HG02943 (cell line): ENCODE data around the gene TMC5.
"Not testable (repeated sequence)": the region's sequence is repeated elsewhere in the genome, so short reads cannot be mapped to it uniquely, and the experiment has no call there.

ENCODE experiments used
- ATAC-seq: cut with Tn5 transposase; IDR thresholded peaks from one replicate; pipeline ENCODE4 v1.9.1; 2021; ENCODE audit warnings: mild to moderate bottlenecking, low read depth, moderate library complexity; ENCODE audit not compliant: unreplicated experiment

Gene TMC5

GRCh38 chr16:19524616-19525384 lies 107.1 kb downstream of the TMC5 start:
- no peak for ATAC-seq

- ATAC-seq: no peak
Measured at GRCh38 chr16:19525385-19525723, 107.7 kb downstream of the TMC5 start.

DNA sequence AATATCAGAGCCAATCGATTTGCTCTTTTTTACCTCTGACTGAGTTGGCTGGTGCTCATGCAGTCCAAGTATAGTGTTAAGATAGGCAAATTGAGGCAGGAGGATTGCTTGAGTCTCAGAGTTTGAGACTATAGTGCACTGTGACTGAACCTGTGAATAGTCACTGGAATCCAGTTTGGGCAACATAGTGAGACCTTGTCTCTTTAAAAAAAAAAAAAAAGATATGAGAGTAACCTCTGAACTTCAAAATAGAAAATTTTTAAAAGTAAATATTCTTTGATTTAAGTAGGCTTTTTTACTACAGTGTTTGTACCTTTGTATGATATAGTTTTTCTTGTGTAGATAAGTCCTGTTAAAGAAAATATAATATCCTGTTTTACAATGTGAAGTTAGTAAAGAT lies 109.5 kb downstream of the TMC5 start:
- ATAC-seq: no peak

- no peak for ATAC-seq
Measured at GRCh38 chr16:19528666-19529065, 111.0 kb downstream of the TMC5 start.

DNA sequence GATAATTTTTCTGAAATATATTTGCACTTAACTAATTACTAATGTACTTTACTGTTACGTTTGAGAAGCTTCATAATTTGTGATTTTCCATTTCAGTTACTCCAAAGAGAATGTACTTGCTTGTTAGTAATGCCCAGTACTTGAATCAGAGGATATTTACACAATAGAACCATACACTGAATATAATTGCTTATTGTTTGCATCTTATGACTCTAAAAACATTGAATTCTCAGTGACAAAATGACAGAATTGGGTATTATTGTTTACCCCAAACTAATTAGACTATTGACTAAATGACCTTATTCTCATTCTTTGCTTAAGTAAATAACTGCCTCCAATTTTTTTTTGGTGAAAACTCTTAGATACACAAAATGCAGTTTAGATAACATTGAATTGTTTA lies 114.9 kb downstream of the TMC5 start:
- no peak for ATAC-seq

DNA sequence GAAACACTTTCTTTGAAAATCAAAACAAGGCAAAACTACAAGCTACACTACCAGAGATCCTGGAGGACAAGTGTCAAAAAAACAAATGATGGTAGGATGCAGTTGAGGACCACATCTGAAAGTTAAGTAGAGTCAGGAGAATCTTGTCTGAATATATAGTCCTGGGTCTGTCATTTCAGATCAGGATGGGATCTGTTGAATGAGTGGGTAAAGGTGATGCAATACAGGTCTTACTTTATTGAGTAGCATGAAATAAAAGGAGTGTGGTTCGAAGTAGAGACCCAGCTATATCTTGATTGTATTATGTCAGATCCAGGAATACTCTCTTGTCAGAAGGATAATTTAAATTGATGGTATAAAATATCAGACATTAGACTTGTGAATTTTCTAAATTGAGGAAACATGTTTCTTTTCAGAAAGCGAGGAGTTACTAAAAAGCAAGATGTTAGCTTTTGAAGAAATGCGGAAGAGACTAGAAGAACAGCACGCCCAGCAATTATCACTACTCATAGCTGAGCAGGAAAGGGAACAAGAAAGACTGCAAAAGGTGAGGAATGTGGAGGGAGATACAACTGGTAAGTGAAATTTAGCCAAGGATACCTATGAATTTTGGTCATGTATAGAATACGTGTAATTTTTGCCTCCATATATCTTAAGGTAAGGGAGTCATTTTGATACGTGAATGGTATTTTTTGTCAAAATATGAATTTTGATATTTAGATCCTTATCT lies 122.7 kb downstream of the TMC5 start:
- no peak for ATAC-seq

DNA sequence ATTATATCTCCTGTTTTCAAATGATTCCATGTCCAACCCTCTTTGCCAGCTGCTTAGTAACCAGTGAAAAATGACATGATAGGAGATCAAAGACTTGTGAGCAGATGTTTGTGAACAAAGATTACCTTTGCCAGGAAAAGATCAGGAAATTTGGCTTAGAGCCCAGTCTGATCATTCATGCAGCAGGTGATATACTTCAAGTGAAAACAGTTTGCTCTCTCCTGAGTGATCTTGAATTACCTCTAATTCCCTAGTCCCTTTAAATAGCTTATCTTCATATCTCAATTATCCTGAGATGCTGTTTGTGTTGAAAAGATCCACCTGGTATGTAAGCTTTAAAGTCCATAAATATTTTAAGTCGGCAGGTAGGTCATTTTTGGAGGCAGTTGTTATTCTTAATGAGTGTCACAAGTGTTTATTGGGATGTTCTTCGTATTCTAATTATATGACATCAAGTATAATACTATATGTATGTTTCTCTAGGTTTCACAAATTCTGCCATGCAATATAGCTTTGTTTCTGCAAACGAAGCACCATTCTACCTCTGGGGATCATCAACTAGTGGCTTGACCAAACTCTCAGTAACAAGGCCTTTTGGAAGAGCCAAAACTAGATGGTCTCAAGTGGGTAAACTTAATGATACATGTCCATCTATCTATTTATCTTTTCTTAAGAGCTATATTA lies 124.6 kb downstream of the TMC5 start:
- no peak for ATAC-seq

DNA sequence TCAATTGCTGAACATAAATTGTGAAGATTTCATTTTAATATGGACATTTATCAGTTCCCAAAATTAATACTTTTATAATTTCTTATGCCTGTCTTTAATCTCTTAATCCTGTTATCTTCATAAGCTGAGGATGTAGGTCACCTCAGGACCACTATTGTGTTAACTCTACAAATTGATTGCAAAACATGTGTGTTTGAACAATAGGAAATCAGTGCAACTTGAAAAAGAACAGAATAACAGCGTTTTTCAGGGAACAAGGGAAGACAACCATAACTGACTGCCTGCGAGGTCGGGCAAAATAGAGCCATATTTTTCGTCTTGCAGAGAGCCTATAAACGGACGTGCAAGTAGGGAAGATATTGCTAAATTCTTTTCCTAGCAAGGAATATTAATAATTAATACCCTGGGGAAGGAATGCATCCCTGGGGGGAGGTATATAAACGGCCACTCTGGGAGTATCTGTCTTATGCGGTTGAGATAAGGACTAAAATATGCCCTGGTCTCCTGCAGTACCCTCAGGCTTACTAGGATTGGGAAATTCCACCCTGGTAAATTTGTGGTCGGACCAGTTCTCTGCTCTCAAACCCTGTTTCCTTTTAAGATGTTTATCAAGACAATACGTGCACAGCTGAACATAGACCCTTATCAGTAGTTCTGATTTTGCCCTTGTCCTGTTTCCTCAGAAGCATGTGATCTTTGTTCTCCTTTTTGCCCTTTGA lies 125.8 kb downstream of the TMC5 start:
- ATAC-seq: not testable (repeated sequence)

DNA sequence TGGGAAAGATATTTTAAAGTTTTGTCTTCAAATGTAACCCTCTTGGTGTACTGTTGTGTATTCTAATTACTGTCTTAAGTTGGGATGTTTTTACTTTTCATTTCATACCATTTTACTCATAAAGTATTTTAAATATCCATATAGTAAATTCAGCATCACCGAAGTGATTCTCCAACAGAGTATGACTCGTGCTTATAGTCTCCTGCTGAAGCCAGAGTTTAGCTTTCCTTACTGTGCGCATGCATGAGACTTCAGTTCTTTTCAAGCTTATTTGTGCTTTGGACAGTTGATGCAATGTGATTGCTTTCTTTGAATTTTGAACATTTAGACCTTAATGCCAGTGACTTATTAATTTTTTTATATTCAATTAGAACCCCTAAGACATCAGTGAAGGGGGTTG lies 130.5 kb downstream of the TMC5 start:
- no peak for ATAC-seq
